Measurements from ENCODE around the gene TMBIM1. TPM values are rescaled to one million over a fixed set of nuclear protein-coding genes. Genes with fewer than 3 reads are reported as not detected.
A peak's percentile ranks its signal among the peaks of the same experiment; 100 is the strongest.

Gene TMBIM1
- total RNA-seq, 1 donor from 2014 or later, result 300 TPM

DNA sequence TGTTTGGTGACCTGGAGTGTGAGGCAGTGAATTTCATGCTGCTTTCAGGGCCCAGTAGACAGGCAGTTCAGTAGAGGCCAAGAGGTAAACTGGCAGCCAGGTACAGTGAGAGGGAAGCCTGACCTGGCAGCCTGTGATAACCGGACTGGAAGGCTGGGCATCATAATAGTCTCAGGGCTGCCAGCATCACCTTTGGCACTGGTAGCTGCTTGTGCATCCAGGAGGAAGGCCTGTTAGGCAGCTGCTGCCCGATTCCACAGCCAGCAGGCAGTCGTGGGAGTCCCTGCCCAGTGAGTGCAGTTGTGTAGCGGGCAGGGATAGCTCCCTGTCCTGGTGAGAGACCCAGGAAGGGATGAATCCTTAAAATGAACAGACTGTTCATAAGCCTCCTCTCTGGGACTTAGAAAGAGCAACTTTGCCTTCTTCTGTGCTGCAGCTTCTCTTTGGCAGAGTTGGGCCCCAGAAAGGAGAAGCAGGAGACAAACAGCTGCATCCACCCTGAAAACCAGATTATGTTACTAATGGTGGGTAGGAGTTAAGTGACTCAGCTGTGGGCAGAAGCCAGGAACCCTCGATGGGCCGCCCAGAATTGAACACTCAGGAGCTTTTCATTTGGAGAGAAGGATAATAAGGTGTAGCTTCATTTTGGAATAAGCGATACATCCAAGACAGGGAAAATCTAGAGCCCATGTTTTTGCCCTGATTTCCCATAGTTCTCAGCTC is 39.6 kb downstream of the TMBIM1 start:
- no peak for ATAC-seq

DNA sequence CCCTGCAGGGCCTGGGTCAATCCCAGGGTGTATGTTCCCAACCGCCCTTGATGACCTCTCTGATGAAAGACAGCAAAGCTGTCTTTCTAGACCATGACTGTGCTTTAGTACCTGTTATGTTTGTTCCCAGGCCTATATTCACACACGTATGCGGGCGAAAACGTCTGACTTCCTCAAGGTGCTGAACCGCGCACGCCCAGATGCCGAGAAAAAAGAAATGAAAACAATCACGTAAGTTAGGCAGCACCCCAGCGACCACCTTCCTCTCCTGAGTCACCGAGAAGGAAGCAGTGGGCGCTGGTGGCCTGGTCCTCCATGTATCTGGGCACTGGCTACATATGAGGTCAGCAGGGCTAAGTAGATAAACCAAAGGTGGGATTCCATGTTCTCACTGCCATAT is 42.6 kb downstream of the TMBIM1 start:
- H3K36me3 ChIP-seq, result peaks cover 100% of the 10 kb centered on the region
- no peak overlapping the region for H3K4me3 ChIP-seq
- ATAC-seq (no peak), DNase-seq (no peak)
- H3K9me3 ChIP-seq, result no peaks in the 10 kb centered on the region
- no peaks in the 10 kb centered on the region for H3K27me3 ChIP-seq (ENCODE audit: low read depth)
- TF ChIP-seq, protein P1, sequence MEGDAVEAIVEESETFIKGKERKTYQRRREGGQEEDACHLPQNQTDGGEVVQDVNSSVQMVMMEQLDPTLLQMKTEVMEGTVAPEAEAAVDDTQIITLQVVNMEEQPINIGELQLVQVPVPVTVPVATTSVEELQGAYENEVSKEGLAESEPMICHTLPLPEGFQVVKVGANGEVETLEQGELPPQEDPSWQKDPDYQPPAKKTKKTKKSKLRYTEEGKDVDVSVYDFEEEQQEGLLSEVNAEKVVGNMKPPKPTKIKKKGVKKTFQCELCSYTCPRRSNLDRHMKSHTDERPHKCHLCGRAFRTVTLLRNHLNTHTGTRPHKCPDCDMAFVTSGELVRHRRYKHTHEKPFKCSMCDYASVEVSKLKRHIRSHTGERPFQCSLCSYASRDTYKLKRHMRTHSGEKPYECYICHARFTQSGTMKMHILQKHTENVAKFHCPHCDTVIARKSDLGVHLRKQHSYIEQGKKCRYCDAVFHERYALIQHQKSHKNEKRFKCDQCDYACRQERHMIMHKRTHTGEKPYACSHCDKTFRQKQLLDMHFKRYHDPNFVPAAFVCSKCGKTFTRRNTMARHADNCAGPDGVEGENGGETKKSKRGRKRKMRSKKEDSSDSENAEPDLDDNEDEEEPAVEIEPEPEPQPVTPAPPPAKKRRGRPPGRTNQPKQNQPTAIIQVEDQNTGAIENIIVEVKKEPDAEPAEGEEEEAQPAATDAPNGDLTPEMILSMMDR (IDR thresholded peaks at IDR 0.05), result no peak
- peaks cover 1% of the 10 kb centered on the region for H3K4me1 ChIP-seq
- no peak overlapping the region for H3K27ac ChIP-seq
- intact Hi-C loops (cut with DNase I), result no loop called here

More for the DNA sequence above, 39.6 kb downstream of the TMBIM1 start:
- peaks cover 11% of the 10 kb centered on the region for H3K4me1 ChIP-seq
- no peak overlapping the region for H3K4me3 ChIP-seq
- peaks cover 94% of the 10 kb centered on the region for H3K36me3 ChIP-seq
- intact Hi-C loops (cut with DNase I), result no loop called here
- H3K27ac ChIP-seq, result no peak overlapping the region
- H3K9me3 ChIP-seq, result no peaks in the 10 kb centered on the region
- H3K27me3 ChIP-seq (ENCODE audit: low read depth), result no peaks in the 10 kb centered on the region
- DNase-seq, result no peak
- TF ChIP-seq, protein P1 (IDR thresholded peaks at IDR 0.05), result no peak

DNA sequence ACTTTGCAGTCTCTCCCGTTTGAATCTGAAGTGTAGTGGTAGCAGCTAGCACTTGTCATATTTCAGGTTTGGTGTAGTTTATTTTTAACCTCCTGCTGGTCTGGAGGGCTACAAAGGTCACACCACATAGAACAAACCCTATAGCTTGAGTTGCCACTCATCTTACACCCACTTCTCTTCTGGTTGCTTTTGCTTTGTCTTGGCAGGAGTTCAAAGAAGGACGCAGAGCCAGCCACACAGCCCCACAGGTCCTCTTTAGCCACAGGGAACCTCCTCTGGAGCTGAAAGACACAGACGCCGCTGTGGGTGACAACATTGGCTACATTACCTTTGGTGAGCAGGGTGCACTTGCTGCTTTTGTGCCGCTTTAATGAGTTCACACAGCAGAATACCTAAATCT is 47.1 kb downstream of the TMBIM1 start:
- peak; percentile 71 to 80 for ATAC-seq
- H3K4me3 ChIP-seq, result no peak overlapping the region

DNA sequence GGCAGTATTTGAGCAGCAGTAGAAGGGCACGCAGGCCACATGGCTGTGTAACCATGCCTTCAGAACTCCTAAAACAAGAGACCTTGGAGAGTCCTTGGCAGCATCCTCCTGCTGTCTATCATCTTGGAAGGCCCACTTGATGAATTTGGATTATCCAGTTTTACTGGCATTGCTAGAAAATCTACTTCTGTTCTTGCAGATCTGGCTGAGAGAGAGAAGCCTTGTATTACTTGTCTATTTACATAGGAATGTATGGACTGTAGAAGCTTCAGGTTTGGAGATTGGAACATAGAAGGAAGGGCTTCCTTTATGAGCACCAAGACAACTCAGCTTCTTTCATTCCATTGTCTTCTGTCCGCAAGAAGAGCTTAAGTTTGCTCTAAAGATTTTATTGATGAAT is 47.6 kb downstream of the TMBIM1 start:
- Histone ChIP-seq H3K4me1 (peaks cover 8% of the 10 kb centered on the region), H3K9me3 (no peaks in the 10 kb centered on the region), H3K4me3 (no peak overlapping the region), H3K27me3 (ENCODE audit: low read depth) (no peaks in the 10 kb centered on the region), H3K36me3 (peaks cover 100% of the 10 kb centered on the region), H3K27ac (no peak overlapping the region)
- DNase-seq, result no peak
- TF ChIP-seq, protein P1 (IDR thresholded peaks at IDR 0.05), result no peak
- intact Hi-C loops (cut with DNase I), result no loop called here
- ATAC-seq, result no peak

More for the DNA sequence above, 47.1 kb downstream of the TMBIM1 start:
- no peak for DNase-seq
- TF ChIP-seq, protein P1 (IDR thresholded peaks at IDR 0.05), result no peak
- Histone ChIP-seq H3K4me1 (peaks cover 8% of the 10 kb centered on the region), H3K36me3 (peaks cover 100% of the 10 kb centered on the region), H3K27me3 (ENCODE audit: low read depth) (no peaks in the 10 kb centered on the region), H3K9me3 (no peaks in the 10 kb centered on the region), H3K27ac (no peak overlapping the region)
- intact Hi-C loops (cut with DNase I), result no loop called here

DNA sequence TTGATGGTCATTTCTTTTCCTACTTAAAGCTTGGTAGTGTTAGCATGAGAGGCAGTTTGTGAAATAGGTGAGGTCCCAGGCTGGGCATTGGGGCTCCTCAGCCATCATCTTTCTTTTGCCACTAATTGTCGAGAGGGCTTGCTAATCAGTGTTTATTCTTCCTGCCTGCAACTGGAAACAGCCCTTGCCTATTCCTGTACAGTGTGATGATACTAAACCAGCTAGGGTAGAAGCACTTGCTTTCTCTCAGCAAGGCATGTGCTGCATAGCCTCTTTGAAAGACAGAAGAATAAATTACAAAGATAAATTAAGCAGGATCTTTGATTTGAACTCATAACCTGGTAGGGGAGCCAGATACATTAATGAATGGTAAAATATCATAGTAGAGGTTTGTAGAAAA is 48.1 kb downstream of the TMBIM1 start:
- DNase-seq, result no peak
- Histone ChIP-seq H3K27me3 (ENCODE audit: low read depth) (no peaks in the 10 kb centered on the region), H3K4me3 (no peak overlapping the region), H3K27ac (no peak overlapping the region), H3K4me1 (peaks cover 8% of the 10 kb centered on the region), H3K9me3 (no peaks in the 10 kb centered on the region), H3K36me3 (peaks cover 100% of the 10 kb centered on the region)
- intact Hi-C loops (cut with DNase I), result no loop called here
- TF ChIP-seq, protein P1 (IDR thresholded peaks at IDR 0.05), result no peak
- no peak for ATAC-seq

All from lower lobe of right lung (tissue), 2 donors.